Ishikawa (cell line): ENCODE results near the gene SMIM1.

Experiments
- CEBPB ChIP-seq: IDR thresholded peaks from 2 replicates; pipeline ENCODE4 v1.6.1; 2012
- CREB1 ChIP-seq: IDR thresholded peaks from 2 replicates; pipeline ENCODE4 v1.6.1; 2012; ENCODE audit warnings: low read depth
- EGR1 ChIP-seq: IDR thresholded peaks from 2 replicates; pipeline ENCODE4 v1.6.1; 2012
- EP300 ChIP-seq: IDR thresholded peaks from 2 replicates; pipeline ENCODE4 v1.6.1; 2012; ENCODE audit warnings: borderline replicate concordance
- FOXM1 ChIP-seq: IDR thresholded peaks from 2 replicates; pipeline ENCODE4 v1.6.1; 2012; ENCODE audit warnings: low read depth, borderline replicate concordance
- MAX ChIP-seq: IDR thresholded peaks from 2 replicates; pipeline ENCODE4 v1.6.1; 2012
- NFIC ChIP-seq: IDR thresholded peaks from 2 replicates; pipeline ENCODE4 v1.6.1; 2012
- RAD21 ChIP-seq: IDR thresholded peaks from 2 replicates; pipeline ENCODE4 v1.6.1; 2012; ENCODE audit warnings: low read depth
- REST ChIP-seq: IDR thresholded peaks from 2 replicates; pipeline ENCODE4 v1.6.1; 2012; ENCODE audit warnings: low read depth, mild to moderate bottlenecking
- TAF1 ChIP-seq: IDR thresholded peaks from 2 replicates; pipeline ENCODE4 v1.6.1; 2012; ENCODE audit warnings: low read depth, mild to moderate bottlenecking
- TCF12 ChIP-seq: IDR thresholded peaks from 2 replicates; pipeline ENCODE4 v1.6.1; 2012; ENCODE audit warnings: low read depth
- TEAD4 ChIP-seq: IDR thresholded peaks from 2 replicates; pipeline ENCODE4 v1.6.1; 2012
- USF1 ChIP-seq: IDR thresholded peaks from 2 replicates; pipeline ENCODE4 v1.6.1; 2012
- YY1 ChIP-seq: IDR thresholded peaks from 2 replicates; pipeline ENCODE4 v1.6.1; 2012; ENCODE audit warnings: low read depth
- ZBTB7A ChIP-seq: IDR thresholded peaks from 2 replicates; pipeline ENCODE4 v1.6.1; 2012; ENCODE audit warnings: low read depth

SMIM1 gene

GRCh38 chr1:3749512-3749911 lies 23.0 kb upstream of the SMIM1 start:
- no peak for TF ChIP-seq EGR1
- TF ChIP-seq ZBTB7A = no peak
- TF ChIP-seq TAF1 = no peak
- no peak for TF ChIP-seq CREB1
- no peak for TF ChIP-seq RAD21
- no peak for TF ChIP-seq EP300
- TF ChIP-seq TCF12 = no peak
- TF ChIP-seq REST = no peak
- no peak for TF ChIP-seq CEBPB
- TF ChIP-seq YY1 = no peak
- no peak for TF ChIP-seq NFIC
- TF ChIP-seq TEAD4 = no peak
- TF ChIP-seq FOXM1 = no peak
- TF ChIP-seq MAX = no peak
- no peak for TF ChIP-seq USF1

GRCh38 chr1:3750741-3751140 lies 21.8 kb upstream of the SMIM1 start:
- TF ChIP-seq EGR1 = no peak
- no peak for TF ChIP-seq CREB1
- TF ChIP-seq USF1 = no peak
- no peak for TF ChIP-seq FOXM1
- TF ChIP-seq REST = no peak

- no peak for TF ChIP-seq EGR1
- no peak for TF ChIP-seq CEBPB
- no peak for TF ChIP-seq NFIC
Observed at GRCh38 chr1:3752400-3752945, 20.1 kb upstream of the SMIM1 start, which contains the start of gene CCDC27. Gene CCDC27, plus strand, starts transcription at chr1:3752450. Its CDS starts 32 bp downstream, at chr1:3752482.

GRCh38 chr1:3753656-3754454 lies 18.7 kb upstream of the SMIM1 start:
- TF ChIP-seq EP300 = no peak
- TF ChIP-seq TAF1 = no peak
- no peak for TF ChIP-seq TCF12
- TF ChIP-seq ZBTB7A = no peak
- no peak for TF ChIP-seq REST
- no peak for TF ChIP-seq EGR1
- TF ChIP-seq CREB1 = no peak
- TF ChIP-seq YY1 = no peak
- no peak for TF ChIP-seq FOXM1
- no peak for TF ChIP-seq TEAD4
- no peak for TF ChIP-seq USF1
- no peak for TF ChIP-seq MAX
- no peak for TF ChIP-seq RAD21
- TF ChIP-seq CEBPB = no peak
